ENCODE data around the gene TAGAP. TPM values are rescaled to one million over a fixed set of nuclear protein-coding genes. Genes with fewer than 3 reads are reported as not detected.

The TAGAP gene, protein sequence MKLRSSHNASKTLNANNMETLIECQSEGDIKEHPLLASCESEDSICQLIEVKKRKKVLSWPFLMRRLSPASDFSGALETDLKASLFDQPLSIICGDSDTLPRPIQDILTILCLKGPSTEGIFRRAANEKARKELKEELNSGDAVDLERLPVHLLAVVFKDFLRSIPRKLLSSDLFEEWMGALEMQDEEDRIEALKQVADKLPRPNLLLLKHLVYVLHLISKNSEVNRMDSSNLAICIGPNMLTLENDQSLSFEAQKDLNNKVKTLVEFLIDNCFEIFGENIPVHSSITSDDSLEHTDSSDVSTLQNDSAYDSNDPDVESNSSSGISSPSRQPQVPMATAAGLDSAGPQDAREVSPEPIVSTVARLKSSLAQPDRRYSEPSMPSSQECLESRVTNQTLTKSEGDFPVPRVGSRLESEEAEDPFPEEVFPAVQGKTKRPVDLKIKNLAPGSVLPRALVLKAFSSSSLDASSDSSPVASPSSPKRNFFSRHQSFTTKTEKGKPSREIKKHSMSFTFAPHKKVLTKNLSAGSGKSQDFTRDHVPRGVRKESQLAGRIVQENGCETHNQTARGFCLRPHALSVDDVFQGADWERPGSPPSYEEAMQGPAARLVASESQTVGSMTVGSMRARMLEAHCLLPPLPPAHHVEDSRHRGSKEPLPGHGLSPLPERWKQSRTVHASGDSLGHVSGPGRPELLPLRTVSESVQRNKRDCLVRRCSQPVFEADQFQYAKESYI
- not detected in 2 replicates for total RNA-seq (2014; rRNA removed; shearing (Covaris generic))

- Histone ChIP-seq H3K4me3 (ENCODE audit: insufficient read depth, low read depth, low read length) (no peak within 1 kb of the TSS), H3K36me3 (replicated peaks; ENCODE audit: control insufficient read depth, insufficient read depth, low read length) (no peaks in the 10 kb centered on the region), H3K27me3 (ENCODE audit: control insufficient read depth, insufficient read depth, low read length) (no peaks in the 10 kb centered on the region)
- DNase-seq, result no peak
Observed at GRCh38 chr6:159044899-159045727, at the start of gene TAGAP. Gene TAGAP (minus strand): TSS chr6:159044991. CDS start chr6:159044146, 845 bp downstream.

DNA sequence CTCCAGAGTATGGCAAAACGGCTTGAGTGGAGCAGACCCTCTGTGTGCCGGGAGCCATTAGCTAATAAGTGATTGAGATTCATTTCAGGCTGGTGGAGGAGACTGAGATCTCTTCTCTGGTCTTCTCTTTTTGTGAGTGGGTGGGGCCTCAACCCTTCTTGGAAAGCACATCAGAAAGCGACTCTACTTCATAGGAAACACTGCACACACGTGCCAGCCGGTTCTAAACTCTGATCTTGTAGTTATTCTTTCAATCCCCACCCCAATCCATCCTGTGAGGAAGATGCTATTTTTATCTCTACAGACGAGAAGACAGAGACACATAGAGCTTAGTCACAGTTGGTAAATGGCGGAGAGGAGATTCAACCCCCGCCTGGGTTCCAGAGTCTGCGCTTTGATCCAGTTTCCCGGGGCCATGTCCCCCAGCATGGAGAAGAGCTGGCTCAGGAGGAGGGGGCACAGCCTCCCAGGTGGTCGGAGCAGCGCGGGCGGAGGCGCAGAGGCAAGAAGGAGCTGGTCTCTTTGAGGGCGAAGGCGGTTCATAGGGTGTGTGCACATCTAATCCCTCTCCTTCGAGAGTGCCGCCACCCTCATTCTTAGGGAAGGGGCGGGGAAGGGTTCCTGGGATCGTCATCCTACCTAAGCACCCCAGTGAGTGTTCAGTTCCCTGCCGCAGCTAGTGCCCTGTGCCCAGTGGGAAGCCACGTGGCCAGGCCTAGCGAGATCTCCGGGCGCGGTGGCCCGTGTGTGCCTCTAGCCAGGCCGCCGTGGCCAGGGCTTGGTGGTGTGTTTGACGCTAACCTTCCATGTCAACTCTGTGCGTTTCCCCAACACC is 49.0 kb upstream of the TAGAP start:
- H3K4me3 ChIP-seq (ENCODE audit: insufficient read depth, low read depth, low read length), result no peak overlapping the region
- no peaks in the 10 kb centered on the region for H3K27me3 ChIP-seq (ENCODE audit: control insufficient read depth, insufficient read depth, low read length)
- DNase-seq, result peak; percentile 45
- H3K36me3 ChIP-seq (replicated peaks; ENCODE audit: control insufficient read depth, insufficient read depth, low read length), result no peaks in the 10 kb centered on the region

- DNase-seq, result no peak
- Histone ChIP-seq H3K27me3 (ENCODE audit: control insufficient read depth, insufficient read depth, low read length) (no peaks in the 10 kb centered on the region), H3K36me3 (replicated peaks; ENCODE audit: control insufficient read depth, insufficient read depth, low read length) (no peaks in the 10 kb centered on the region), H3K4me3 (ENCODE audit: insufficient read depth, low read depth, low read length) (no peak overlapping the region)
Observed at GRCh38 chr6:159092631-159093030, 47.8 kb upstream of the TAGAP start.

DNA sequence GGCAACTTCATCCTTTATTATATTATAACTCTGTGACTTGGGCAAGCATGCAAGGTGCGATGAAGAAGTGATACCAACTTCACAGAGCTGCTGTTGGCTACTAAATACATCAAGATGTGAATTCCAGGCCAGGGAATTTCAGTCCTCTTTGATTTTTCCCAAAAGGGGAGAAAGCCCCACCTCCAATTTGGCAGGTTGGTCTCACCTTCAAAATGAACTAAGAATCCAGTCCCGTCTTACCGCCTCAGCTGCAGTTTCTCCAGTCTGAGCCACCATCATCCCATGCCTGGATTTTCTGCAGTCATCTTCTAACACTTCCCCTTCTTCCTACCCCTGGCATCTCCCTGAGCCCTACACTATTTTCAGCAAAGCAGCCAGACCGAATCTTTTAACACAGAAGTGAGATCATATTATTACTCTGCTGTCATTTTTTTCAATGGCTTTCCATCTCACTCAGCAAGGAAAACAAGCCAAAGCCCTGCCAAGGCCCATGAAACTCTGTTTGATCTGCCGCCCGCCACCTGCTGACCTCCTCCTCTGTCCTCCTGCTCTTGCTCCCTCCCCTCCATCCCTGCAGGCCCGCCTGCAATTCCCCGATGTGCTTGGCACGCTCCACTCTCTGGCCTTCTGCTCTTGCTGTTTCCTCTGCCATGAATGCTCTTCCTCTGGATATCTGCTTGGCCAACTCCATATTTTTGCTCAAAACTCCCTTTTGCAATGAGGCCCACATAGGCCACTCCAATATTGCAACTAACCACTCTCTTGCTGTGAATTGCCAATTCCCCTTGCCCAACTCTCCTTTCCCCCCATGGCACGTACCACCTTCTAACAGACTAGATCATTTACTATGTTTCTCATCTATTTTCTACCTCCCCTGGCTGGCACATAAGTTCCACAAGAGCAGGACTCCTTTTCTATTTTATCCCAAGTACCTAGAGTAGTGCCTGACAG is 46.0 kb upstream of the TAGAP start:
- DNase-seq, result peak; percentile 41
- Histone ChIP-seq H3K27me3 (ENCODE audit: control insufficient read depth, insufficient read depth, low read length) (no peaks in the 10 kb centered on the region), H3K36me3 (replicated peaks; ENCODE audit: control insufficient read depth, insufficient read depth, low read length) (no peaks in the 10 kb centered on the region), H3K4me3 (ENCODE audit: insufficient read depth, low read depth, low read length) (no peak overlapping the region)

DNA sequence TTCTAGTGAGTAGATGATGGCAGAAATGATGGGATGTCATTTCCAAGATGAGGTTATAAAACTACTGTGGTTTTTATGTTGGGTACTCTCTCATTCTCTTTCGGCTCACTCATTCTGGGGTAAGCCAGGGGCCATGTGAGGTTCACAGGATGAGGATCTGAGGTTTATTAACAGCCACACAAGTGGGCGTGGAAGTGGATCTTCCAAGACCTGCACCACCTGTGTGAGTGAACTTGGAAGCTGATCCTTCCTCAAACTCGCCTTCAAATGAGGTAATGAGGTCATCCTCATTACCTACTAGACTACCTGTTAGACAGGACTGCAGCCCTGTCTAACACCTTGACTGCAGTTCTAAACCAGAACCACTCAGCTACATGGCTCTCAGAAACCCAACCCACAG is 45.1 kb upstream of the TAGAP start:
- no peak for DNase-seq
- Histone ChIP-seq H3K27me3 (ENCODE audit: control insufficient read depth, insufficient read depth, low read length) (no peaks in the 10 kb centered on the region), H3K36me3 (replicated peaks; ENCODE audit: control insufficient read depth, insufficient read depth, low read length) (no peaks in the 10 kb centered on the region), H3K4me3 (ENCODE audit: insufficient read depth, low read depth, low read length) (no peak overlapping the region)

DNA sequence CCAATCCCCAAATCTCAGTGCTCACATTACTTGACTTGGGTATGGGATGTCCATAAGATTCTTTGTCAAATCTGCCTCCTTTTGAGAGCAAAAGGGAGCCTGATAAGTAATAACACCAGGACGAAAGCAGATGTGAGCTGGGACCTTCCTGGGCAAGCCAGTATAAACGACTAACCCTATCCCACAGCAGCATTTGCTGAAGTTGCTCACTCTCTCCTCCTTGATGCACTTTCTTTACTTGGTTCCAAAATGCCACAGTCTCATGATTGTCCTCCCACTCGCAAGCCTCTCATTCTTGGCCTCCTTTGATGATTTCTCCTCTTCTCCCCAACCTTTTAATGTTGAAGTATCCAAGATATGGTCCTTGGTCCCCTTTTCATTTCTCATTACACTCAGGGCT is 44.7 kb upstream of the TAGAP start:
- DNase-seq, result no peak
- H3K4me3 ChIP-seq (ENCODE audit: insufficient read depth, low read depth, low read length), result no peak overlapping the region
- H3K36me3 ChIP-seq (replicated peaks; ENCODE audit: control insufficient read depth, insufficient read depth, low read length), result no peaks in the 10 kb centered on the region
- no peaks in the 10 kb centered on the region for H3K27me3 ChIP-seq (ENCODE audit: control insufficient read depth, insufficient read depth, low read length)

DNA sequence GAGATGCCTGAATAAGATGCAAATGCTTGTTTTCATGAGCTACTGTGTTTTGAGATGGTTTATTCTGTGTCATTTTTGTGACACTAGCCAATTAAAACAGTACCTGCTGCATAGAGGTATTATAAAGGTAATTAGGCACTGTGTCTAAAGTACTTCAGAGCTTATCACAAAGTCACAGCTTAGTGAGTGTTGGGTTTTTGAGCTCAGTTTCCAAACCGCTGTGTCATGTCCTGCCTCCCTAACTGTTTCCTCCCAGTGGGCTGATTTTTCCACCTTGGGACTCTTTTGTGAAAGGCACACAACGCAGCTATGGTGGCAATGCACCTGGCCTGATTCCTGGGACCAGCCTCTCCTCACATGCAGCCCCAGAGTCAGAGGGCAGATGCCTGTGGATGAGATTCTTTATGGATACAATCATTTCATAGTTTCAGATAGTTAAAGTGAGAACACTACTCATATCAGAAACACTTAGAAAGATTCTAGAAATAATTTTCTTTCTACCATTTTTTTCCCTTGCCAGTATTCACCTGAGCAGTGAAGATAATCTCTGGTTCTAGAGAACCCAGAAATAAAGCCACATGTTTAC is 41.3 kb upstream of the TAGAP start:
- Histone ChIP-seq H3K36me3 (replicated peaks; ENCODE audit: control insufficient read depth, insufficient read depth, low read length) (no peaks in the 10 kb centered on the region), H3K4me3 (ENCODE audit: insufficient read depth, low read depth, low read length) (no peak overlapping the region), H3K27me3 (ENCODE audit: control insufficient read depth, insufficient read depth, low read length) (no peaks in the 10 kb centered on the region)
- DNase-seq, result no peak

GRCh38 chr6:159085396-159085895 is 40.7 kb upstream of the TAGAP start:
- Histone ChIP-seq H3K27me3 (ENCODE audit: control insufficient read depth, insufficient read depth, low read length) (no peaks in the 10 kb centered on the region), H3K4me3 (ENCODE audit: insufficient read depth, low read depth, low read length) (no peak overlapping the region), H3K36me3 (replicated peaks; ENCODE audit: control insufficient read depth, insufficient read depth, low read length) (no peaks in the 10 kb centered on the region)
- DNase-seq, result no peak

DNA sequence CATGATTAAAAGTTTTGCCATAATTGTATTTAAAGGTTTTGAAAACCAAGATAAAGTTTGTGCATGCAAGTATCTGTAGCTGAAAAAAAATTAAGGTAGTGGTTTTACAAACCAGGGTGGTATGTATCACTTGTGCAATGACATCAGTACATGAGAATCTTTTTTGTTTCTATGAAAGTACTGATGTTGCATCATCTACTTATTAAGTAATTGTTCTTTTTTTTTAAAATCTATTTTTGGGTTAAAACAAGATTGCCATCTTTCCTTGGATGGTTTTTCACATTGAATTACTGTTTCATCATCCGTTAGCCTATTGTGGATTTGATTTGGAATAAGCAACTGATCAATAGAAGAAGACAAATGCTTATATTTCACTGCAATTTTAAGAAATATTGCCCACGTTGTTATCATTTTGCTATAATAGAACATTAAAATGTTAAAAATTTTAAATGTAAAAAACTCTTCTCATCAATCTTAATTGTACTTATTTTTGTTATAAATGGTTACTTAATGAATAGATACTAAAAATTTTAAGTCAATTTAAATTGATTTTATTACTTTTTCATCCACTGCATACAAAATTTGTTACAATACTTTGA is 39.8 kb upstream of the TAGAP start:
- no peak for DNase-seq
- Histone ChIP-seq H3K36me3 (replicated peaks; ENCODE audit: control insufficient read depth, insufficient read depth, low read length) (no peaks in the 10 kb centered on the region), H3K27me3 (ENCODE audit: control insufficient read depth, insufficient read depth, low read length) (no peaks in the 10 kb centered on the region), H3K4me3 (ENCODE audit: insufficient read depth, low read depth, low read length) (no peak overlapping the region)

DNA sequence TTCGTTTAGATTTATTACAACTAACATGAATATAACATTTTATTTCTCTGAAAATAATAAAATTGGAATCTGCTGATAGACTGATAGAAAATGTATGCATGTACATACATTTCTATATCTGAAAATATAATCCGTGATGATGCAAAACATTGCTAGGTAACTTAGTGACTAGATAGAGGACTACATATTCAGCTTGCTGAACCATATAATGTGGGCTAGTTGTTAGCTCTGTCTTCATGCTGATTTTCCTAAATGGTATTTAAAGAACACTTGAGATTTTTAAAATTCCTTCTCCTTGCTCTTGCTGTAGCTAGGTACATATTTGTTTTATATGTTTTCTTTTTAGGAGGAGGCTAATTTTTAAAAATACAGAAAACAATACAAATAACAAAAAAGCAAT is 38.4 kb upstream of the TAGAP start:
- Histone ChIP-seq H3K4me3 (ENCODE audit: insufficient read depth, low read depth, low read length) (no peak overlapping the region), H3K36me3 (replicated peaks; ENCODE audit: control insufficient read depth, insufficient read depth, low read length) (no peaks in the 10 kb centered on the region), H3K27me3 (ENCODE audit: control insufficient read depth, insufficient read depth, low read length) (no peaks in the 10 kb centered on the region)
- DNase-seq, result no peak

GRCh38 chr6:159082039-159082815 is 37.4 kb upstream of the TAGAP start:
- Histone ChIP-seq H3K4me3 (ENCODE audit: insufficient read depth, low read depth, low read length) (no peak overlapping the region), H3K36me3 (replicated peaks; ENCODE audit: control insufficient read depth, insufficient read depth, low read length) (no peaks in the 10 kb centered on the region), H3K27me3 (ENCODE audit: control insufficient read depth, insufficient read depth, low read length) (no peaks in the 10 kb centered on the region; the same call in 1 of the 2 replicates)
- DNase-seq, result no peak
